Muscle layer of duodenum (tissue), 2 donors: ENCODE results near the gene NATD1.
"Not testable (repeated sequence)": the region's sequence is repeated elsewhere in the genome, so short reads cannot be mapped to it uniquely, and the experiment has no call there.

Experiments
- H3K27ac ChIP-seq: one replicate; pipeline ENCODE4 v1.7.0; 2013; ENCODE audit warnings: mild to moderate bottlenecking, low read length
- H3K27me3 ChIP-seq: one replicate; pipeline ENCODE4 v1.7.0; 2013; ENCODE audit warnings: low read depth, mild to moderate bottlenecking, control low read depth, low read length
- H3K36me3 ChIP-seq, 2 donors: one replicate each; pipeline ENCODE4 v1.7.0; 2013; ENCODE audit warnings: low read length in 2 of 2, control low read depth in 1 of 2, mild to moderate bottlenecking in 1 of 2; ENCODE audit not compliant: insufficient read depth in 2 of 2, control insufficient read depth in 1 of 2
- H3K4me1 ChIP-seq, 2 donors: one replicate each; pipeline ENCODE4 v1.7.0; 2013; ENCODE audit warnings: low read length in 2 of 2, mild to moderate bottlenecking in 2 of 2, control low read depth in 1 of 2, moderate library complexity in 1 of 2; ENCODE audit not compliant: insufficient read depth in 2 of 2, control insufficient read depth in 1 of 2
- H3K4me3 ChIP-seq, 2 donors: one replicate each; pipeline ENCODE4 v1.7.0; 2013; ENCODE audit warnings: low read length in 2 of 2, low read depth in 1 of 2, mild to moderate bottlenecking in 1 of 2
- H3K9me3 ChIP-seq, 2 donors: one replicate each; pipeline ENCODE4 v1.7.0; 2013; ENCODE audit warnings: low read length in 2 of 2, control low read depth in 1 of 2, mild to moderate bottlenecking in 1 of 2; ENCODE audit not compliant: control insufficient read depth in 1 of 2
- donor health status: healthy.

The NATD1 gene

DNA sequence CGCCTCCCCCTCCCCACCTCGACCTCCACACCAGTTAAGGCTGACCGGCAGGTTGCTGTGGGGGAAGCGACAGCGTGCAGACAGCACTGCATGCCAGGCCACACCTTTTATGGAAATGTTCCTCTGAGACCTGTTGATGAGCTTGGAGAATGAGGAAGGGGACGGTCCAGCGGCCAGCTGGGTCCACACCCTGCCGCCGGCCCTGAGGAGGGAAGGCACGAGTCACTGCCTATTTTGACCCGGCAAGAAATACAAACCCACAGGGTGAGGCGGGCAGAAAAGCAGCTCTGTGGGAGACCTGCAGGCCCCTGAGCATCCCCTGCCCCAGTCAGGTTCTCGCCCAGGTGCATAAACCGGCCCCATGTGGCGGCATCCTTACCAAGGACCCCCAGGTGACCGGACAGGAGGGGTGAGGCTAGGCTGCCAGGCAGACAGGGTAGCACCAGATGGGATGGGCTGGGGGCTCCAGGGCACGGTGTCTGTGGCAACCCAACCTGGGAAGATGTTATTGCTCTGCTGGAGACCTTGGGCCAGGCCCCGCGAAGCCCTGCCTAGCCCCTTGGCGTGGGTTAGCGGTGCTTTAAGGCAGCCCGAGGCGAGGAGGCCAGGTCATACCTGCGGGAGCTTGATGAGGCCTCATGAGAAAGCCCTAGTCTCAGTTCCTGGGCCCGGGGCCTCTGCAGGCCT is 12.7 kb downstream of the NATD1 start:
- Histone ChIP-seq H3K9me3 (no peaks in the 10 kb centered on the region), H3K4me1 (no peaks in the 10 kb centered on the region), H3K36me3 (peaks cover 0 to 12% of the 10 kb centered on the region in 2 donors), H3K27me3 (no peaks in the 10 kb centered on the region), H3K27ac (no peak overlapping the region), H3K4me3 (no peak overlapping the region)

DNA sequence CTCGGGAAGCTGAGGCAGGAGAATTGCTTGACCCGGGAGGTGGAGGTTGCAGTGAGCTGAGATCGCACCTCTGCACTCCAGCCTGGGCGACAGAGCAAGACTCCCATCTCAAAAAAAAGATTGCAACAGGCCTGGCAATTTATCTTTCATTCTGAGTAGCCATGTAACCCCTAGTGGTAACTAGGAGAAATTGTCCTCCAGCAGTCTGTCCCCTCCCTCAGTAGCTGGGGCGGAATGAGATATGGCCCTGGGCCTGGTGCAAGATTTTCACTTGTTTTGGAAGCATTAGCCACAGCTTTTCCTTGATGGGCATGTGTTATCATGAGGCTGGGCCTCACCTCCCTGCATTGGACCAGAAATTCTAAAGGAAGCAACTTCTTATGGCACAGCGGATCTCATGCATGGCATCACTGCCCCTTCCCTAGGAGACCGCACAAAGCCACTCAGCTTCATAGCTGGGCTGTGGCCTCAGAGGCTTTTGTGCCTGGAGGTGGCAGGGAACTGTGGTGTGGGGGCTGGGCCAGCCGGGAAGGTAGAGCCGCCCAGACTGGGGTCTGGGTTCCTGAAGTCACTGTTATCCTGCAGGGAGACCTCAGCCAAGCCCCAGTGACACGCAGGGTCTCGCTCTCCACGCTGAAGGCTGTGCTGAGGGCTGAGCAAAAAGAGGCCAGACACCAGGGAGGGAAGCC is 13.4 kb downstream of the NATD1 start:
- H3K4me1 ChIP-seq: no peaks in the 10 kb centered on the region
- H3K36me3 ChIP-seq: peaks cover 0 to 12% of the 10 kb centered on the region in 2 donors
- H3K9me3 ChIP-seq: no peaks in the 10 kb centered on the region
- no peak overlapping the region for H3K27ac ChIP-seq
- H3K4me3 ChIP-seq: no peak overlapping the region
- H3K27me3 ChIP-seq: no peaks in the 10 kb centered on the region

DNA sequence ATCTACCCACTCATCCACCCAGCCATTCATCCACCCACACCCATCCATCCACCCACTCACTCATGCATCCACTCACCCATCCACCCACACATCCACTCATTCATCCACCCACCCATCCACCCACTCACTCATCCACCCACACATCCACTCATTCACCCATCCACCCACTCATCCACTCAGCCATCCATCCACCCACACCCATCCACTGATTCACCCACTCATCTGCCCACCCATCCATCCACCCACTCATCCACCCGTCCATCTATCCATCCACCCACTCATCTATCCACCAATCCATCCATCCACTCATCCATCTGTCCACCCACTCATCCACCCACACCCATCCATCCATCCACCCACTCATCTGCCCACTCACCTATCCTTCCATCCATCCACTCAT is 17.3 kb downstream of the NATD1 start:
- H3K36me3 ChIP-seq: no peaks in the 10 kb centered on the region
- peaks cover 0 to 5% of the 10 kb centered on the region in 2 donors for H3K9me3 ChIP-seq
- no peak overlapping the region for H3K4me3 ChIP-seq
- H3K27ac ChIP-seq: no peak overlapping the region
- H3K27me3 ChIP-seq: no peaks in the 10 kb centered on the region
- no peaks in the 10 kb centered on the region for H3K4me1 ChIP-seq

DNA sequence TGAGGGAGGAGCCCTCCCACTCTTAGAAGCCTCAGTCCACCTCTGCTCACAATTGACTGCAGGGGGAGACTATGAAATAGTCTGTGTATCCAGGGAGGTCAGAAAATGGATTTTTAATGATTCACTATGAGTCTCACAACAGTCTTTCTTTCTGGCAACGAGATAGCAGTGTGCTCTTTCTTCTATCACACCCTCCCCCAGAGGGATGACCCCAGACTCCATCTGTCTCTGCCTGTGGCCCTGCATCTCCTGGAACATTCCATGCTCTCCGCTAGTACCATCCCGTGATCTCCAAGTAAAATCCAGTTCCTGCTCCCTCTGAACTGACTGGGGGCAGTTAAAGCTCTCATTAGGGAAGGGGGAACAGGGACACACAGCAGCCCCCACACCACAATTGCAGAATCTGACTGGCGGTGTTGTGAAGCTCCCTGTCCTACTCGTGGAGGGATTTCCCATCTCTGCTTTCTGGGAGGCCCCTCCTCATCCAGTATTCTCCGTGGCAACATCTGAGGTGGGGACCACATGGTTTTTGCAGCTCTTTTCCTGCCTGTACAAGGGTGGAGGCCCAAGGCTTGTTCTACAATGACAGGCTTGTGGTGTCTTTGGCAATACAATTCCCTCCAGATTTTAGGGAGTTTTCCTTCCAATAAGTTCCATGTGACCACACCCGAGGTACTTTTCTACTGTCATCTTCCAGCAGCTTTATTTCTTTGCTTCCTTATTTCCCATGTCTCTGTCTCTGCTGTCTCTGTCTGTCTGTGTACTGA is 19.4 kb downstream of the NATD1 start:
- H3K36me3 ChIP-seq: no peaks in the 10 kb centered on the region
- H3K27ac ChIP-seq: no peak overlapping the region
- peaks cover 0 to 5% of the 10 kb centered on the region in 2 donors for H3K9me3 ChIP-seq
- H3K4me3 ChIP-seq: no peak overlapping the region
- no peaks in the 10 kb centered on the region for H3K27me3 ChIP-seq
- H3K4me1 ChIP-seq: no peaks in the 10 kb centered on the region

DNA sequence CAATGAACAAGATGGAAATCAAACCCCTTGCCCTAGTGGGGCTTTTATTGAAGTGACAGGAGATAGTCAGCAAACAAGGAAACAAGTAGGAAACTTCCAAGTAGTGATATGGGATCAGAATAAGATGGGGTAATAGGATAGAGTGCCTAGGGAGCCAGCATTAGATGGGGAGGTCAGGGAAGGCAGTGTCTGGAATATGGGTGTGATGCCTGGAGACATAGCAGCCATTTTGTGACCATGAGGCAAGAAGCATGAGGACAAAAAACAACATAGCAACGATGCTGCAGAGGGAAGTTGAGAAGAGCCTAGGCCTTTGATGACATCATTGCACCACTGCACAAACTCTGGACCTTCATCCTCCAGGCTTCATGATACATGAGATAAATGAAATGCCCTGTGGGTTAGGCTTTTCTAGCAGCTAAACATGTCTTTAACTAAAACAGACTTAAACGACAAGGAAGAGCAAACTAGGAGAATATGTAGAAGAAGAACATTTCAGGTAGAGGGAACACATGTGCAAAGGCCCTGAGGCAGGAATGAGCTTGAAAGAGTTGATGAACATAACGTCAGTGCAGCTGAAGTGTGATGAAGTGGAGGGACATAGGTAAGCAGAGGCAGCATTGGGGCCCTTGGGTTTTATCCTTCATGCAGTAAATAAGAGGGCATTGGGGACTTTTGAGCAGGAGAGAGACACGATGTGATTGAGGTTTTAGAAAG is 21.0 kb downstream of the NATD1 start:
- H3K4me3 ChIP-seq: no peak overlapping the region

DNA sequence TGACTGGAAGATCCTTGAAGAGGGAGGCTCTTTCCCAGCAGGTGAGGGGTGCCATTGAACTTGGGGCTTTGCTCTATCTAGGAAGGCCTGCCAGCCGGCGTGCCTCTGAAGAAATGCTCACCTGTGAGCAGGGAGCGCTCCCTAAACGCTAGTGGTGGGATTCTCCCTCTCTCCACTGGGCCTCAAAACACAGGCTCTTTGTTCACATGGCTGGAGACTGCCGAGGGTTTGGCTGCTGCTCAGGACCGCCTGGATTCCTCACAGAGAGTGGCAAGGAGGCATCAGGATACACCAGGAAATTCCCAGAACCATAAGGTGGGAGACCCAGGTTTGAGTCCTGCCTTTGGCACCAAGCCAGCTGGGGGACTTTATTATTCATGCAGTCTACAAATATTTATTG is 21.7 kb downstream of the NATD1 start:
- Histone ChIP-seq H3K27me3 (no peaks in the 10 kb centered on the region), H3K36me3 (no peaks in the 10 kb centered on the region), H3K27ac (no peak overlapping the region), H3K4me1 (no peaks in the 10 kb centered on the region), H3K9me3 (peaks cover 0 to 5% of the 10 kb centered on the region in 2 donors), H3K4me3 (no peak overlapping the region)

More for the DNA sequence above, 21.0 kb downstream of the NATD1 start:
- H3K27ac ChIP-seq: no peak overlapping the region
- no peaks in the 10 kb centered on the region for H3K27me3 ChIP-seq
- H3K36me3 ChIP-seq: no peaks in the 10 kb centered on the region
- H3K9me3 ChIP-seq: peaks cover 0 to 5% of the 10 kb centered on the region in 2 donors
- H3K4me1 ChIP-seq: no peaks in the 10 kb centered on the region

DNA sequence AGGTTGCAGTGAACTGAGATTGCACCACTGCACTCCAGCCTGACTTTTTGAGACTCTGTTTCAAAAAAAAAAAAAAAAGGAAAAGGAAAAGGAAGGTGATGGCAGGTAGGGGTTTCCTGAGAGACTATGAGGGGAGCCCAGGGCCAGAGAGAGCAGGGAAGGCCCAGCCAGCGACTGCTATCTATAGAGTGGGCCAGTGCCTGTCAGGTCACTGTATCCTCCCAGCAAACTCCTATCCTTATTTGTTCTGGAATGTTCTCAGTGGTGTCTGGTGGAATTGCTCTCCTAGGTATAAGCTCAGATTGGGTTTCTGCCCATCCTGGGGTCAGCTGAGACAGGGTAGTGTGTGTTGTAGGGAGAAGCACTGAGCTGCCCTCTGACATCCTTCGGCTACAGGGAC is 24.4 kb downstream of the NATD1 start:
- no peaks in the 10 kb centered on the region for H3K36me3 ChIP-seq
- H3K27me3 ChIP-seq: no peaks in the 10 kb centered on the region
- no peak overlapping the region for H3K4me3 ChIP-seq
- peaks cover 0 to 5% of the 10 kb centered on the region in 2 donors for H3K9me3 ChIP-seq
- H3K27ac ChIP-seq: no peak overlapping the region
- H3K4me1 ChIP-seq: no peaks in the 10 kb centered on the region

DNA sequence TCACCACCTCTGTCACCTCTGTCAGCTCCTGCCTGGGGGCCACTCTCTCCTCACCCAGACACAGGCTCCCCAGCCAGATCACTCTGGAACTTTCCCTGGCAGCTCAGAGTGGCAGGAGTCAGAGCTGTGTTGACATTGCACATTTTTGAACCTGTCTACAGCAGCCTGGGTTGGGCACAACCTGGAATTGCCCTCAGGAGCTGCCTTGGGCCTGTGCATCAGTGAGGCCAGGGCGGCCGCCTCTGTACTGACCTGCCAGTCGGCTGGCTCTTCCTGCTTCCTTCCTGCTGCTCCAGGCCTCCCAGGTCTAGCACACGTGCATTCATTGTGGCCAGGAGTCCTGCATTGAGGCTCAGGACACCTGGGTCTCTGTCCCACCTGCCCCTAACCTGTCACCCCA is 25.1 kb downstream of the NATD1 start:
- Histone ChIP-seq H3K27me3 (no peaks in the 10 kb centered on the region), H3K4me1 (no peaks in the 10 kb centered on the region), H3K27ac (no peak overlapping the region)

DNA sequence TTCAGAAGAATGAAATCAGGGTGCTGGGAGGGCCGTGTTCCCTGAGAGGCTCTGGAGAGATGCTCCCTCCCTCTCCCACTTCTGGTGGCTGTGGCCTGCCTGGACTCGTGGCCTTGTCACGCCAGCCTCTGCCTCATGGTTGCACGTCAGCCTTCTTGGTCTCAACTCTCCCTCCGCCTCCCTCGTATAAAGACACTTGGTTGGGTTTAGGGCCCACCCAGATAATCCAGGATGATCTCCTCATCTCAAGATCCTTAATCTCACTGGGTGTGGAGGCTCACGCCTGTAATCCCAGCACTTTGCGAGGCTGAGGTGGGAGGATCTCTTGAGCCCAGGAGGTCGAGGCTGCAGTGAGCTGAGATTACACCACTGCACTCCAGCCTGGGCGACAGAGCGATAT is 25.9 kb downstream of the NATD1 start:
- not testable (repeated sequence) for H3K9me3 ChIP-seq, H3K27ac ChIP-seq

More for the DNA sequence above, 25.1 kb downstream of the NATD1 start:
- Histone ChIP-seq H3K9me3 (peaks cover 0 to 5% of the 10 kb centered on the region in 2 donors), H3K36me3 (no peaks in the 10 kb centered on the region), H3K4me3 (no peak overlapping the region)

DNA sequence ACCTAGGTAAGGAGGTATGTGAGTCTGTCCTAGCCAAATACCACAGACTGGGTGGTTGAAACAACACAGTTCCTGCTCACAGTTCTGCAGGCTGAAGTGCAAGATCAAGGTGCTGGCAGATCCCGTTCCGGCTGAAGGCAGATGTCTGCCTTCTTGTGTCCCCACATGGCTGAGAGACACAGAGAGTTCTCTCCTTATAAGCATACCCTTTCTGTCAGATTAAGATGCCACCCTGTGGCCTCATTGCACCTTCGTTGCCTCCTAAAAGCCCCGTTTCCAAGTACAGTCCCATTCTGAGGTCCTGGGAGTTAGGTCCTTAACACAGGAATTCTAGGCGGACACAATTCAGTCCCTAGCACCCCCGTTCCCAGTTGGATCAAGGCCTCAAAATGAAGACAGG is 30.1 kb downstream of the NATD1 start:
- H3K4me3 ChIP-seq: no peak overlapping the region
- peaks cover 0 to 6% of the 10 kb centered on the region in 2 donors for H3K36me3 ChIP-seq
- H3K4me1 ChIP-seq: no peaks in the 10 kb centered on the region
- no peaks in the 10 kb centered on the region for H3K9me3 ChIP-seq
- no peaks in the 10 kb centered on the region for H3K27me3 ChIP-seq
- no peak overlapping the region for H3K27ac ChIP-seq

More for the DNA sequence above, 25.9 kb downstream of the NATD1 start:
- H3K4me3 ChIP-seq, H3K36me3 ChIP-seq, H3K4me1 ChIP-seq, H3K27me3 ChIP-seq: not testable (repeated sequence)

DNA sequence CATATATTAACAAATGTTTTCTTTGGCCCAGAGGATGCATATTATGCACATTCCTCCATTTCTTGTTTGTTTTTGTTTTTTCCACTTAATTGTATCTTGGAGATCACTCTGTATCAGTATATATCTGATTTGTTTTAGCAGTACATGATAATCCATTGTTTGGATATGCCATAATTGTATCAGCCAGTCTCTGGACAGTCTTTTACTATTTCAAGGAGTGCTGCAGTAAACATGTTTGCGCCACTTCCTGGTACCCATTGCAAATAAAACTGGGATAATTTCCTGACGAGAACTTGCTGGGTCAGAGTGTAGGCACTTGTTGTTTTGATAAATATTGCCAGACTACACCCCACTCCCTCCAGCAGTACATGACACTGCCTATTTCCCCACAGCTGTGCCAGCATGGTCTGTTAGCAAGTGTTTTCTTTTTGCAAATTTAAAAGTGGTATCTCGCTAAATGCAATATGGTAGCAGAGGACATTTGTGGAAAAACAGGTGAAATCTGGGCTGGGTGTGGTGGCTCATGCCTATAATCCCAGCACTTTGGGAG is 34.3 kb downstream of the NATD1 start:
- Histone ChIP-seq H3K36me3 (peaks cover 0 to 6% of the 10 kb centered on the region in 2 donors), H3K4me1 (peaks cover 0 to 9% of the 10 kb centered on the region in 2 donors), H3K4me3 (no peak overlapping the region), H3K9me3 (no peaks in the 10 kb centered on the region), H3K27me3 (no peaks in the 10 kb centered on the region), H3K27ac (no peak overlapping the region)
